Thyroid gland (tissue), 4 donors: ENCODE data around the gene RARA. TPM values are rescaled to one million over a fixed set of nuclear protein-coding genes. Genes with fewer than 3 reads are reported as not detected.
"Not testable (repeated sequence)": the region's sequence is repeated elsewhere in the genome, so short reads cannot be mapped to it uniquely, and the experiment has no call there.

ENCODE experiments used
- DNase-seq, 2 donors: peaks; one replicate each; pipeline ENCODE4 v3.0.0-alpha.2; 2019
- H3K27ac ChIP-seq, 3 donors: fragments of 200-600 bp; sonication (generic); 1 replicate in 2 of 3; 2 replicates in 1 of 3; pipeline ENCODE4 v1.5.1; 2016 to 2019; ENCODE audit warnings: mild to moderate bottlenecking in 1 of 3, moderate library complexity in 1 of 3
- H3K27me3 ChIP-seq: fragments of 200-600 bp; sonication (generic); one replicate; pipeline ENCODE4 v1.5.1; 2019
- H3K36me3 ChIP-seq, 2 donors: fragments of 200-600 bp; sonication (generic); one replicate each; pipeline ENCODE4 v1.5.1; 2016 to 2019
- H3K4me1 ChIP-seq, 2 donors: fragments of 200-600 bp; sonication (generic); one replicate each; pipeline ENCODE4 v1.5.1; 2017 to 2019
- H3K4me3 ChIP-seq, 3 donors: fragments of 200-600 bp; sonication (generic); replicated peaks in 1 of 3; 1 replicate in 2 of 3; 2 replicates in 1 of 3; pipeline ENCODE4 v1.5.1; 2016; ENCODE audit warnings: mild to moderate bottlenecking in 1 of 3
- H3K9me3 ChIP-seq: fragments of 200-600 bp; sonication (generic); one replicate; pipeline ENCODE4 v1.5.1; 2017
- CTCF ChIP-seq, 6 experiments: fragments of 200-600 bp in 3 of 6; fragments of 450-650 bp in 3 of 6; sonication (generic) in 3 of 6; IDR thresholded peaks; one replicate each; pipeline ENCODE4 v1.5.1; 2016 to 2019; ENCODE audit warnings: antibody characterized with exemption in 6 of 6, mild to moderate bottlenecking in 2 of 6, inconsistent platforms in 1 of 6, moderate library complexity in 1 of 6
- POLR2A ChIP-seq, 2 donors: fragments of 450-650 bp; IDR thresholded peaks; one replicate each; pipeline ENCODE4 v1.6.1; 2017; ENCODE audit warnings: antibody characterized with exemption in 2 of 2, mild to moderate bottlenecking in 2 of 2, moderate library complexity in 1 of 2
- WGBS, 2 donors: methylation state at CpG; one replicate each; pipeline ENCODE4 v1.1.5; 2017; 5-methylcytosine and 5-hydroxymethylcytosine counted together
- intact Hi-C: fragments of 100-400 bp; cut with DNase I; formaldehyde crosslinking; loops from one replicate; pipeline ENCODE4 v1.15.1; 2023
- total RNA-seq, 4 donors: library from RNA; depleted of rRNA; stranded (reverse); fragments of >200 nt; gene quantifications; one replicate each; pipeline ENCODE4 v1.2.3, GENCODE V29; 2016

The RARA gene
- total RNA-seq, 4 donors from 2014 or later = 20.0 to 60.9 (median 35.2) TPM

- no peaks in the 10 kb centered on the region for H3K36me3 ChIP-seq
- H3K4me3 ChIP-seq = no peak overlapping the region
- 31 to 35% methylated on average over 4 of the region's 4 CpGs for WGBS, 2 donors
- TF ChIP-seq CTCF (IDR thresholded peaks at IDR 0.05) = peak in 5 of 6 experiments; percentile 18 to 96 (median 86)
- no peak for TF ChIP-seq POLR2A (IDR thresholded peaks at IDR 0.05)
- H3K4me1 ChIP-seq = peaks cover 21 to 49% of the 10 kb centered on the region in 2 donors
- H3K9me3 ChIP-seq = no peaks in the 10 kb centered on the region
- H3K27ac ChIP-seq = peak overlapping the region in 2 of 3 donors; percentile 32 to 57
- intact Hi-C loops = loop anchor here (2.0 to 10.0 kb wide), 2 partner anchors 52 to 112 kb away; partner anchors contain the start of gene TOP2A
- DNase-seq = peak in 1 of 2 donors; percentile 44
- no peaks in the 10 kb centered on the region for H3K27me3 ChIP-seq
These were observed 5.8 kb upstream of the RARA start for GRCh38 chr17:40303009-40303657.

- DNase-seq = peak in 1 of 2 donors; percentile 43
- no peaks in the 10 kb centered on the region for H3K9me3 ChIP-seq
- H3K27me3 ChIP-seq = no peaks in the 10 kb centered on the region
- no peak overlapping the region for H3K4me3 ChIP-seq
- WGBS, 2 donors = 49 to 50% methylated on average over 5 of the region's 5 CpGs
- peaks cover 19 to 52% of the 10 kb centered on the region in 2 donors for H3K4me1 ChIP-seq
- no peak for TF ChIP-seq CTCF (IDR thresholded peaks at IDR 0.05)
- no peak for TF ChIP-seq POLR2A (IDR thresholded peaks at IDR 0.05)
- H3K27ac ChIP-seq = peak overlapping the region; percentile 32 to 57 (median 40)
- intact Hi-C loops = loop anchor here (2.0 to 10.0 kb wide), 2 partner anchors 51 to 111 kb away; partner anchors contain the start of gene TOP2A
- no peaks in the 10 kb centered on the region for H3K36me3 ChIP-seq
These were observed 5.0 kb upstream of the RARA start for GRCh38 chr17:40303708-40304551.

- 77 to 92% methylated on average over 5 of the region's 5 CpGs for WGBS, 2 donors
- not testable (repeated sequence) for H3K36me3 ChIP-seq, H3K27me3 ChIP-seq, DNase-seq, H3K4me3 ChIP-seq, H3K9me3 ChIP-seq
- intact Hi-C loops = loop anchor here (10.0 kb wide), 1 partner anchor 110 kb away; the partner anchor contains the start of gene TOP2A
- peaks cover 23 to 58% of the 10 kb centered on the region in 2 donors for H3K4me1 ChIP-seq
- peak overlapping the region; percentile 32 to 57 (median 40) for H3K27ac ChIP-seq
These were observed 4.5 kb upstream of the RARA start for GRCh38 chr17:40304552-40304863.

DNA sequence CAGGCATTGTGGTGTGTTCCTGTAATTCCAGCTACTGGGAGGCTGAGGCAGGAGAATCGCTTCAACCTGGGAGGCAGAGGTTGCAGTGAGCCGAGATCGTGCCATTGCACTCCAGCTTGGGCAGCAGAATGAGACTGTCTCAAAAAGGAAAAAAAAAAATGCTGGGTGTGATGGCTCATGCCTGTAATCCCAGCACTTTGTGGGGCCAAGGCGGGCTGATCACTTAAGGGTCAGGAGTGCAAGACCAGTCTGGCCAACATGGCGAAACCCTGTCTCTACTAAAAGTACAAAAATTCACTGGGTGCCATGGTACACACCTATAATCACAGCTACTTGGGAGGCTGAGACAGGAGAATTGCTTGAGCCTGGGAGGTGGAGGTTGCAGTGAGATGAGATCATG is 4.1 kb upstream of the RARA start:
- not testable (repeated sequence) for DNase-seq, H3K36me3 ChIP-seq, H3K27me3 ChIP-seq, H3K4me3 ChIP-seq, H3K9me3 ChIP-seq
- Histone ChIP-seq H3K4me1 (peaks cover 27 to 61% of the 10 kb centered on the region in 2 donors), H3K27ac (peak overlapping the region; percentile 32 to 57 (median 40))
- intact Hi-C loops = loop anchor here (10.0 kb wide), 1 partner anchor 110 kb away; the partner anchor contains the start of gene TOP2A
- WGBS, 2 donors = 94 to 95% methylated on average over 5 of the region's 5 CpGs

GRCh38 chr17:40306395-40306794 is 2.6 kb upstream of the RARA start:
- intact Hi-C loops = loop anchor here (10.0 kb wide), 1 partner anchor 108 kb away; the partner anchor contains the start of gene TOP2A
- H3K27ac ChIP-seq = peak overlapping the region in 2 of 3 donors; percentile 24 to 41
- WGBS, 2 donors = 62 to 82% methylated on average over 2 of the region's 2 CpGs

More at GRCh38 chr17:40306395-40306794, 2.6 kb upstream of the RARA start:
- Histone ChIP-seq H3K27me3 (no peaks in the 10 kb centered on the region), H3K9me3 (no peaks in the 10 kb centered on the region), H3K4me1 (peaks cover 42 to 76% of the 10 kb centered on the region in 2 donors), H3K4me3 (no peak overlapping the region), H3K36me3 (no peaks in the 10 kb centered on the region)
- TF ChIP-seq CTCF (IDR thresholded peaks at IDR 0.05) (no peak), POLR2A (IDR thresholded peaks at IDR 0.05) (no peak)
- no peak for DNase-seq
